ENCODE results near the gene LMX1B.

The LMX1B gene

DNA sequence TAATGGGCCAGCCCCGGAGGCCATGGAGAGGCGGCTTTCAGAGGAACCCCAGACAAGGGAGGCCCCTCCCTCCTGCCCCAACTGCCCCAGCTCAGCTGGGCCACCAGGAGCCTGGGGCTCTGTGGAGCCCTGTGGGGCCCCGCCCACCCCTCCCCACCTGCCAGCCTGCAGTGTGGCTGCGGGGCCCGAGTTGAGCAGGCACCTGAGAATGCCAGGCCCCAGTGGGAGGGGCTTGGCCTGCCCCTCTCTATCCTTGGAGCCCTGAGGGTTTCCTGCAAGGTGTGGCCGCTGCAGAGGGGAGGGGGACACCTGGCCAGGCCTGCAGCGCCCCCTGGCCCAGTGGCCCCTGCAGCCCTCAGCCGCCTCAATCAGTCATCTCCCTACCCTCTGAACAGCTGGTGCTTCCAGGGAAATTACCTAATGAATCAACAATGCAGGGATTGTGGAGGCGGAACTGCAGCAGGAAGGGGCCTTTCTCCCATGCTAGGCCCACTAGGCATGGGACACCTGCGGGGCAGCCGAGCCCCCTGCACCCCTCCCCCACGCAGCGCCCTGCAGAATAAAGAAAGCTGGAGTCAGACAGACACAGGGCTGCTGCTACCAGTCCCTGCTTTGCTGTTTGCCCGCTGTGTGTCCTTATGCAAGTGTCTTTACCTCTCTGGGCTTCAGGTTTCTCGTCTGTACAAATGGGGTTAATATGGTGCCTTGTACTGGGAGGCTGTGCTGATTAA is 48.0 kb downstream of the LMX1B start:
- no peak for DNase-seq

DNA sequence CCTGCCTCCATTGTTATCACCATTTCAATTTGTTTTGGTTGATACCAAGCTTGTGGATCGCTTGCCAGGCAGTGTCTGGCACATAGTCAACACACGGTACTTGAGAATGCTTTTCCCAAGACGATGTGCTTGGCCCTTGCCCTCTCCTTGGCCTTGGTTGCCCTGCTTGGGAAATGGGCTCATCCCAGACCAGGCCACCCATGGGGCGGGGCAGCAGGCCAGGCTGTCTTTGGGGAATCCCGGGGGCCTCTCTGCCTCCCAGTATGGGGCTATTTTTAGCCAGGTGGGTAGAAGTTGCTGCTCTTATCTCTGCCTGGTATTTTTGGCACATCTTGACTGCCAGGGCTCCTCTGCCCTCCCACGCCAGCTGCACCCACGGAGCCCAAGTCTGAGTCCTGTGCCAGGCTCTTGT is 49.9 kb downstream of the LMX1B start:
- DNase-seq, result no peak

DNA sequence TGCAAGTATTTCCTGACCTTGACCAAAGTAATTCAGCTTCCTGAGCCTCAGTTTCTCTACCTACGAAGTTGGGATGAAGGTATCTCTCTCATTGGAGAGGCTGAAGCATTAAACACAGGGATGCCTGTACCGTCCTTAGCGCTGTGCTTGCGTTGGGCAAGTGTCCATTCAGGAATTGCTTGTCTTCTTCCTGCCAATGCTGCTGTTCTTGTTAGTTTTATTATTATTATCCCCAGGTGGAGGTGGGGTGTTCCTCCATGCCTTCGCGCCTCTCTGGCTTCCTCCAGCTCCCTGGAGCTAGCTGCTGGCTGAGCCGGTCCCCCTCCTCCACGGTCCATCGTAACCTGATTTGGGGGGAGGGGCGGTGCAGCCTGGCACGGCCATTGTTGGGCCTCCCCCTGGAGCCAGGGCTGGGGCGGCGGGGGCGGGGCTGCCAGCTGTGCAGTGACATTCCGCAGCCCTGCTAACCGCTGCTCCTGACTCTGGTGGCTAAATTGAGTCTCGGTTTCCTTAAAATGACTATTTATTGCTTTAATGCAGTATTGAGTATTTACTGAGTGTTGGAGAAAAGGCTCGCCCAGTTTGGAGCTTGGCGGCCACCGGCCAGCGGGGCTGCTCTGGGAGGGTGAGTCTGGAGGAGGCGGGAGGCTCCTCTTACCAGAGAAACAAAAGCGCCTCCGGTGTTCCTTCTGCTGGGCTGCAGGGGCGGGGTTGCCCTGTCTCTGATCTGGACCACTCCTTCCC is 51.3 kb downstream of the LMX1B start:
- no peak for DNase-seq

DNA sequence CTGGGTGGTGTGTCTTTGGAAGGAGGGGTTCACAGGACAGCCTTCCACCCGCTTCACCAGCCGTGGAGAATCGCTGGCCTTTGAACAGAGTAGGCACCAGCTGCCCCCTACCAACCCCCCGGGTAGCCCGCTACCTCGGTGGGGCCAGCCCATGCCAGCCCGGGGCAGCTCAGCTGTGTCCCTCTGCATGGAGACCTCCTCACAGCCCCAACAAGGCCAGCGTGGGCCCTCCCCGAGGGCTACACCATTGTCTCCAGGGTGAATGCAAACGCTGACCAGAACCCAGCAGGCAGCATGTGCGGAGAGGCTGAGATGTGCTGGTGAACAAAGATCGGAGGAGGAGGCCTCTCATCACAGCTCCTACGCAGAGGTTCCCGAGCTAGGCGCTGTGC is 51.9 kb downstream of the LMX1B start:
- DNase-seq, result no peak

DNA sequence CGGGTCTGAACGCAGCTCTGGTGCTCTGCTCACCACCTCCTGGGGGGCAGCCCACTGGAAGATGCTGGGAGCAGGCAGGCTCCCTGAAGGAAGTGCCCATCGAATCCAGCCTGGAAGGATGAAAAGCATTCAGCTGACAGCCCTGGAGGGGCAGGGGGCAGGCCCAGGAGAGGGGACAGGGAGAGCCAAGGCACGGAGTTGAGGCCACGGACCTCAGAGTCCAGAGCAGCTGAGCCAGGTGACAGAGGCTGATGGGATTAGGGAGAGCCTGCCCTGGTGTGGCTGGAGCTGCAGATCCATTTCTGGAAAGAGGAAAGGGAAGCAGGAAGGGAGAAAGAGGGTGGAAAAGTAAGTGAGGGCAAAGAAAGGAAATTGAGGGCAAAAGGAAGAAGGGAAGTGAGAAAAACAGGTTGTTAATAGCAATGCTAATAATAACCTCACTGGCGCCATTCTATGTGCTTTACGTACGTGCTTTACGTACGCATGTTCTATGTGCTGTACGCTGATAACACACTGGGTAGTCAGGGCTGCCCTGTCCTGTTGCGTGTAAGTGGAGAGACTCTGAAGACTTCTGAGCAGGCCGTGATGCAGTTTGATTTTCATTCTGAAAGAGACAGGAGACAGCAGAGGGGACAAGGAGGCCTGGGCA is 52.6 kb downstream of the LMX1B start:
- DNase-seq, result no peak

DNA sequence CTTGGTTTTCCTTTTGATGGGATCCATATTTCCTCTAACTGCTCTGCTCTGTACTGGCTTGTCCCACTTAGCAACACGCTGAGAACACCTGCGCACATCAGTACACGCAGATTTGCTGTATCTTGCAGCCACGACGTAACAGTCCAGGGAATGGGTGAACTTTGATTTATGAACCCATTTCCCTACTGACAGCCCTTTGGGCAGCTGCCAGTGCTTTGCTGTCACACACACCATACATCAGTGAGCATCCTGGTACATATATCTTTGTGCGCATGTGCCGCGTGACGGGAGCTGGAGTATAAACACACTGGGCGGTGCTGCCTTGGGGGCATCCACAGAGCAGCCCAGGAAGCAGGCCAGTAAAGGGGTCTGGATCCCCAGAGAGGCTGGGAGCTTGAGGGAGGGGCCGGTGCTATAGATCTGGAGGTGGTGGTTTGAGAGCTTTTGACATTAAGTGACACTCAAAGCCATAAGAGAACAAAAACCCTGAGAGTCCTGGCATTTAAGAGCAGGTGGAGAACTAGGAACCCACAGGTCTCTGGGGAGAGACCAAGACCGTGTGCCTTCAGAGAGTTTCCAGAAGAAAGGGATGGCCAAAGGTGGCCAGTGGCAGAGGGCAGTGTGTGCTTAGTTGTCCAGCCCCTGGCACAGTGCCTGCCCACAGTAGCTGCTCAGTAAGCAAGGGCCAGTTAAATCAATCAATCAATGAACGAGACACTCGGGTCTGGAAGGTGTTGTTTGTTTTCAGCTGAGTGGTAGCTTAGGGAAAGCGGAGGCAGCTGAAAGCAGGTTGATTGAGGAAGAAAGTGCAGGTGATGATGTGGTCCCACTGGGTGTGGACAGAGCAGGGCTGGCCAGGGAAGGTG is 53.7 kb downstream of the LMX1B start:
- no peak for DNase-seq

DNA sequence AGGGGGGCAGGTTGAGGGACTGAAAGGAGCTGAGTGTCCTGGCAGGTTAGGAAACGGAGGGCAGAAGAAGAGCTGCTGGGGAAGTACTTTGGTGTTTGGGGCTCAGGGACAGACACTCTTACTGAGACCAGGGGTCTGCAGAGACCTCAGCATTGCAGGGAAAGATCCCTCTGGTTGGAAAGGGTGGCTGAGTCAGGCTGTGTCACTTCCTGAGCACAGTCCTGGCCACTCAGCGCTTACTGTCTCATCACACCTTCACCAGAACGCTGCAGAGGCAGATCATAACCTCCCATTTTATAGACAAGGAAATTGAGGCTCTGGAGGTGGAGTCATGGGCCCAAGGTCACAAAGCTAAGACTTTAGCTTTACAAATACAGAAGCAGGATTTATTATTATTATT is 54.3 kb downstream of the LMX1B start:
- DNase-seq, result no peak

DNA sequence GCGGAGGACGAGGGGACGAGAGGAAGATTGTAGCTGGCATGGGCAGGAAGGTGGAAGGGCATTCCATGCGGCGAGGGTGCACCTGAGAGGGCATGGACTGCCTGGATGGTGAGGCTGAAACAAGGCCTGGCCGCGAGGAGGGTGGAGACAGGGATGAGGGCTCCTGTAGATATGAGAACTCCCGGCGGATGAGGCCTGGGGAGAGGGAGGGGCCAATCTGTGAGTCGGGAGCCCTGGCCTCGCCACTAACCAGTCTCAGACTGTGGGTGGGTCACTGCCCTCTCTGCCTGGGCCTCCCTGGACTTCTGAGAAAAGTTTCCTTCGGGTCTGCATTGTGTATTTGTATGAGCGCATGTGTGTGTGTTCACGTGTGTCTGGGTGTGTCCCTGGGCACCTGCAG is 55.4 kb downstream of the LMX1B start:
- no peak for DNase-seq

DNA sequence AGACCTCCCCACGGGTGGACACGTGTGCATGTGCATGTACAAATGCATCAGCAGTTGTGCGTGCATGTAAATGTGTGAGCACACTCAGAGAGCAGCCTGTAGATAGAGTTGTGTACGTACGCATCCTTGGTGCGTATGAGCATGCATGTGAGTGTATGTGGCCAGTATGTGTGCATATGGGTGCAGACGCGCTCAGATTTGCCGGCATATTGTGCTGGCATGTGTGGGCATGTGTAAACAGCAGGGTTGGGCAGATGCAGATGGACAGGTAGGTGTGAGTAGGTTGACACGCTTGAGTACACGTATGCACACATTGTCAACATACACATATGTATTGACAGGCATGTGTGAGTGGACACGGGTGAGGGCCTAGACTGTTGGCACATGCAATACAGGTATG is 56.5 kb downstream of the LMX1B start:
- DNase-seq, result no peak

DNA sequence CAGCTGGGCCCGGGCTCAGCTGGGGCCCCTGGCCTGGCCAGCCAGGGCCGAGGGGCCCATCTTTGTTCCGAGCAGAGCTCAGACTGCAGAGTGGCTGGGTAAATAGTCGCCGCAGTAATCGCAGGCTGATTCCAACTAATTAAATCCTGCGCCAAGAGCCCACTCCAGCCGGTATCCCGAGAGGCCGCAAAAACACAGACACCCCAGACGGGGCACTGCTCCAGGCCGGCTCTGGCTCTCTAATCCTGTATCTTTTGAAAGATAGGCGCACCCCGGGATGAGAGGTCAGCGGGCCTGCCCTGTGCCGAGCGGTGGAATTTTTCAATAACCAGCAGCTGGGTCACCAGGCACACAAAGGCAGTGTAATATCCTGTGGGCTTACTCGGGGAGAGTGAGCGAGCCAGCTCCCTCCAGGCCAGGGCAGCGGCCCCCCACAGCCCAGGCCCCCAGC is 57.7 kb downstream of the LMX1B start:
- no peak for DNase-seq

DNA sequence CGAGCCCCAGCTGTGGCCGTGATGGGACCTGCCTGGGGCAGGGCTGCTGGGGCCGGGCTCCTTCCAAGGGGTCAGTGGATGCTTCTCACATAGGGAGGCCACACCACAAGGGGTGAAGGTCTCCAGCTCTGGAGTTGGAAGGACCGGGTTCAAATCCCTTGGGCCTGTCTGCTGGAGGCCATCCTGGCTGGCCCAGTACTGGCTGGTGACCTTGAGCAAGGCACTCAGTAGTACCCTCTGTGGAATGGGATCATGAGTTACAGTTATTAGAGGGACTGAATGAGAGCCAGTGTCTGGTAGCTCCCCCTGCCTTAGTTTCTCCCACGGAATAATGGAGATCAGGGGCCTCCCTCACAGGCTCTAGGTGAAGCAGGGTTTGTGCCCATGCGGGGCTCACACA is 58.3 kb downstream of the LMX1B start:
- DNase-seq, result no peak

DNA sequence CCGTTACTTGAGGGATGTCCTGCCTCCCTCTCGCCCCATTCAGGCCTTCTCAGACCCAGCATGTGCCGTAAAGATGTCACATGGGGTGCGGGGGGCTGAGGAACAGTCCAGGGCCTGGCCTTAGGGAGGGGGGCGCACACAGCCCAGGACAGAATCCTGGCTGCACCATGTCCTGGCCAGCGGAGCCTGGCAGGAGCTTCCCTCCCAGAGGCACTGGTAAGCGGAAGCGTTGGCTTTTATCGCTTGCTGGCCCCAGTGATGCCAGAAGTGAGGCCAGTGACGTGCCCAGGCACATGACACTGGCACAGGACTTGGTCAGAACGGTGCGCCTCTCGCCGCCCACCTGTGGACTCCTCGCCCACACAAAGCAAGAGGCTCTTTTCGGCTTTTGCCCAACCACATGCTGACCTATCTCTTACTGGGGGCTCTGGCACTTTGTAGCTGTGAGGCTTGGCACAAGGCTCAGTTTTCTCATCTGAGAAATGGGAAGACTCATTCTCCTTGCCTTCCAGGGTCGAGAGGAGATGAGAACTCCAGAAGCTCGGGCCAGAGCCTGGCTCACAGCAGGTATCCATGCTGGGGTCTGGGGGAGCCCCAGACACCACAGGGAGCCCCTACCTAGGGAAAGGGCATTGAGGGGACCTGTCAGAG is 59.0 kb downstream of the LMX1B start:
- DNase-seq, result no peak

DNA sequence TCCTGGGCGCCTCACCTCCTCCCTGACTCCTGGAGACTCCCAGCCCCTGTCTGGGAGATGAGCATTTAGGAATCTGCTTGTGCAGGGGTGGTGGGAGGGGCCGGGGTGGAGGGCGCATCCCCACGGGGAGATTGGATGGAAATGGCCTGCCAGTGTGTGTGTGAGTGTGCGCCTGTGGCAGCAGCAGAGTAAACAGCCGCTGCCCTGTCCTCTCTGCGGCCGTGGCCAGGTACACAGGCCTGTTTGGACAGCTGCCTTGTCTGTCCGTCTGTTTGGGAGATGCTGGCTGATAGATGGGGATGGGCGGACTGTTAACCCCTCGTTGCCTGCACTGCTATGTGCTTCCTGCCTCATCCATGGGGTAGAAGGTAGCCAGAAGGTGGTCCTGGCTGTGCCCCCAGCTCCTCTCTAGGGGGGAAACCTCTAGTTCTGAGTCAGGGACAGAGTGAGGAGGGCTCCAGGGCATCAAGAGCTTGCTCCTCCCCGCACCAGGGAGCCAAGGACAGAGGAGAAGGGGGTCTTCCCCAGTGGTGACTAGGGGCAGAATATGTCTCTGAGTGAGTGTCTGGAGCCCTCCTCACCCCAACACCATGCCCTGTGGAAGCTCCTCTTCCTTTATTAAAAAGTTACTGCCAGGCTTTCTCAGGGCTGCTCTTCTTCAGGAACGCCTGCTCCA is 60.1 kb downstream of the LMX1B start:
- no peak for DNase-seq

DNA sequence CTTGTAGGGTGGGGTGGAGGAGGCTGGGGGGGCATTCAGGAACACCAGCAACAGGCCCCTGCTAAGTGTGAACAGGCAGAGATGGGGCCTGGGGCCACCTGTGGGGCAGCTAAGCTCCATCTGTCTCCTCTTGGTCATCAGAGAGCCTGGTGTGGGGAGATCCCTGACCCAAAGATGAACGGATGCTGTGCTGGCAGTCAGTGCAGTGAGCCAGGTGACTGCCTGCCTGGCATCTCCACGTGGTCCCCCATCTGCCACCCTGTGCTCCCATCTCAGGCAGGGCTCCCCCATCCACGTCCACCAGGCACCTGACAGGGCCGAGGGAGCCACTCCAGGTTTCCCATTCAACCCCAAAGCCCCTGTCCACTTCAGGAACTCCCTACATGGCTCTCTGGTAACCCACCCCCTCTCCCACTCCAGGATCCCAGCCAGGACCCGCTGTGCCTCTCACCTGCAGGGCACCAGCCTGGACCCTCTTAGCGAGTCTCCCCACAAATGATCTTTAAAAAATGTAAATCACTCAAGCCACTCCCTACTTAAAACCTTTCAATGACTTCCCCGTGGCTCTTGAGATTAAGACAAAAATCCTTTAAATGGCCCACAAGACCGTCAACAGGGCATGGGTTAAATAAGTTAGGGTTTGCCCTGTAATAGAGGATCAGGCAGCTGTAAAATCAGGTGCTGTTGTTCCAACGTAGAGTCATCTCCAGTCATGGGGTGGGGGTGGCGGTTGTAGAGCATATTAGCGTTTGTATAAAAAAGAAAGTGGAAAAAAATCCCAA is 60.8 kb downstream of the LMX1B start:
- DNase-seq, result no peak

DNA sequence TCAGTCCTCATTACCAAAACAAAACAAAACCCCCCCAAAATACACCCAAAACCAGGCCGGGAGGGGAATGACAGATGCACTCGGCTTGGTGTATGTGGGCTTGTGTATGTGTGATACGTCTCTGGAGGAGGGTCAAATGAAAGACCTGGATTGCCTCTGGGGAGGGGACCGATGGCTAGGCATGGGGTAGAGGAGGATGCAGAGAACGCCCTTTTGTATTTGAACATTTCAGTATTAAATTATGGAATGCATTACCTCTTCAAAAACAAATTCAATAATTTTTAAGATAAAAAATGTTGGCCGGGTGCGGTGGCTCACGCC is 61.4 kb downstream of the LMX1B start:
- DNase-seq, result no peak

DNA sequence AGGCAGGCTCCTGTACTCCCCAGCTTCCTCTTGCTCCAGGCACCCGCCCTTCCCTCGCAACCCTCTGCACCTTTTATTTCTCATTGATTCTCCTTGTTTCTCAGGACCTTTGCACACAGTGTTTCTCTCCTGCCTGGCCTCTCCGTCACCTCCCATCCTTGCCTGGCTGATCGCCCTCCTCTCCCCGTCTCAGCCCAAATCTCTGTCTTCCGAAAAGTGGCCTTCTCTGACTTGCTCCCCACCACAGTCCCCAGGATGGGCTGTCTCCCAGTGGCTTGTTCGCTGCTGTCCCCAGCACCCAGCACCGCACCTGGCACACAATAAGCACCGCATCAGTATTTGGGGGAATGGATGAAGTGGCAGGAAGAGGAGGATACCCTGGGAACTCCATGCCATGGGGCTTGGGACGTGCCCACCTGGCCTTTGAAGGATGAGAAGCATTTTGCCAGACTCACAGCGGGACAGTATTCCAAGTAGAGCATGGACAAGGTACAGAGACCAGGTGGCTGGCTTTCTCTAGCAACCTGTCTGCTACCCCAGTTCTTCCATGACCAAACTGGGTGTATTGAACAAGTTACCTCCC is 62.5 kb downstream of the LMX1B start:
- no peak for DNase-seq

DNA sequence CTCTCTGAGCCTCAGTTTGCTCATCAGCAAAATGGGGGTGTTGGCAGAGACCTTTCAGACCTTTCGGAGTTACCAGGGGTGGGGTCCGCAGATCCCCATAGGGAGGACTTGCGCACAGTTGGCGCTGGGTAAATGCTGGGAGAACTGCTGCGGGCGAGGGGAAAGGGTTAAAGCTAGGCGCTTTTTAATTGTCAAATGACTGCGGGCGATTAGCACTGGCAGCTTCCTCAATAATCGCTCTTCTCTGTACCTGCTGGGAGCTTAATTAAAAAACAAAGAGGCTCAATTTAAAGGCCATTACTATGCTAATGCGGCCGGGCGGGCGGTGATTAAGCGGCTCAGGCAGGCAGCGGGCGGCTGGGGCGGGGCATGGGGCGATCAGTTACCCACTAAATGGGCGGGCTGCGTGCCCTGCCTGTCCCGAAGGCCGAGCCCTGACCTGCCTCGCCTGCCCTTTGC is 63.0 kb downstream of the LMX1B start:
- no peak for DNase-seq

DNA sequence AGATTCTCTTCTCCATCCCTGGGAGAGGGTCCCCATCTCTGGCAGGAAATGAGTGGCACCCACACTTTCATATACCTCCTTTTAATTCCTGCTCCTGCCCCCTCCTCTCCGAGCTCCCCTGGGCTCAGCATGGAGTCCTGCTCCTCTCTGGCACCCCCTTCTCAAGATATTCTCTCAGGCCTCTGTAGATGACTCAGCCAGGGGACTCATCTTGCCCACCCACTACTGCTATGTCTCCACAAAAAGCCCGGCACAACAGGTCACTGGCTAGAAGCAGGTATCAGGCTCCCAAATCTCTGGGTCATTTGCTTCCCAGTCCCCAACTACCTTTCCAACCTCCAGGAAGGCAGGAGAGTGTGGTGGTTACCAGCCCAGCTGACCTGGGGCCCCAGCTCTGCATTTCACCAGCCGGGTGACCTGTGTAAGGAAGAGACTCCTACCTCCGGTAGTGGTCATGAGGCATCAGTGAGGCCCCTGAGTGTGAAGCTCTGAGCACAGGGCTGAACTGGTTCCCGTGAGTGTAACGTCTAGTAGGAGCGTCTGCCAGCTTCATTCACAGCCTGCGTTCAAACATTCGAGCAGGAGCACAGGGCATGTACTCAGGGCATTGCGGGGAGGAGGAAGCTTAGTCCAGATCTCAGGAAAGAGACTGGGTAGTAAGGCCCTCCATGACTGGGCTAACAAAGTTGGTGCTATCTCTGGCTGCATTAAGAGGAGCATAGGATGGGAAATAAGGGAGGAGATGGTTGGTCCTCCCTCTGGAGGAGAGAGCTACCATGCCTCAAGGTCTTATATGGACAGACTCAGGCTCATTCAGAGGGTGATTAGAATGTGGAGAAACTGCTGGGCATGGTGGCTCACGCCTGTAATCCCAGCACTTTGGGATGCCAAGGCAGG is 63.7 kb downstream of the LMX1B start:
- no peak for DNase-seq

DNA sequence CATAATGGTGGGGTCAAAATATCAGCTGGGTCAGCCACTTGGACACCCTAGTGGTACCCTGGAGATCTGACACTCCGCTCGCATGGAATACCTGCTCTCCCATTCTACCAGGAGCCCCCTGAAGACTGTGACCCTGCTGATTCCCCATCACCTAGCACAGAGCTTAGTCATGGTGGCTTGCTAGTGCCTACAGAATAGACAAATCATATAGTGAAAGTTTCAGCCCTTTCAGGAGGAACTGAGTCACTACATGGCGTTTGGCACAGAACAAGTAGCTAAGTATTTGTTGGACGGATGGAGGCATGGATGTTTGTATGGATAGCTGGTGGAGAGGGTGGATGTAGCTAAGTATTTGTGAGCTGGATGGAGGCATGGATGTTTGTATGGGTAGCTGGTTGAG is 65.3 kb downstream of the LMX1B start:
- DNase-seq, result no peak

DNA sequence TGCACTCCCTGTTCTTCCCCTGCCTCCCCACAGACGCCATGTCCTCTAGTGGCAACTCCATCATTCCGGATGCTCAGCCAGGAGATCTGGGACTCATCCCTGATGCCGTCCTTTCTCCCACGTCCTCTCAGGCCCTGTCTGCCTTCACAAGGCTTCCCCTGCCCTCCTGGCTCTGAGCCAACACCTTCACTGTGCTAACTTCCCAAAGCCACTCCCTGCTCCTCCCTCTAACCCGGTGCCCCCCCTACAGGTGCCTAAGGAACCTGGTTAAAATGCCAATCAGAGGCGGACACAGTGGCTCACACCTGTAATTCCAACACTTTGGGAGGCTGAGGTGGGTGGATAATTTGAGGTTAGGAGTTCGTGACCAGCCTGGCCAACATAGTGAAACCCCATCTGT is 67.6 kb downstream of the LMX1B start:
- no peak for DNase-seq
